ENCODE data around the gene TMEM150A. TPM values are rescaled to one million over a fixed set of nuclear protein-coding genes. Genes with fewer than 3 reads are reported as not detected.

The TMEM150A gene
- total and polyA plus RNA-seq, 2 of the 13 experiments (the other 11 are each of a cell fraction or from before 2014, with no cell fraction given), result 30.1 to 70.4 TPM

DNA sequence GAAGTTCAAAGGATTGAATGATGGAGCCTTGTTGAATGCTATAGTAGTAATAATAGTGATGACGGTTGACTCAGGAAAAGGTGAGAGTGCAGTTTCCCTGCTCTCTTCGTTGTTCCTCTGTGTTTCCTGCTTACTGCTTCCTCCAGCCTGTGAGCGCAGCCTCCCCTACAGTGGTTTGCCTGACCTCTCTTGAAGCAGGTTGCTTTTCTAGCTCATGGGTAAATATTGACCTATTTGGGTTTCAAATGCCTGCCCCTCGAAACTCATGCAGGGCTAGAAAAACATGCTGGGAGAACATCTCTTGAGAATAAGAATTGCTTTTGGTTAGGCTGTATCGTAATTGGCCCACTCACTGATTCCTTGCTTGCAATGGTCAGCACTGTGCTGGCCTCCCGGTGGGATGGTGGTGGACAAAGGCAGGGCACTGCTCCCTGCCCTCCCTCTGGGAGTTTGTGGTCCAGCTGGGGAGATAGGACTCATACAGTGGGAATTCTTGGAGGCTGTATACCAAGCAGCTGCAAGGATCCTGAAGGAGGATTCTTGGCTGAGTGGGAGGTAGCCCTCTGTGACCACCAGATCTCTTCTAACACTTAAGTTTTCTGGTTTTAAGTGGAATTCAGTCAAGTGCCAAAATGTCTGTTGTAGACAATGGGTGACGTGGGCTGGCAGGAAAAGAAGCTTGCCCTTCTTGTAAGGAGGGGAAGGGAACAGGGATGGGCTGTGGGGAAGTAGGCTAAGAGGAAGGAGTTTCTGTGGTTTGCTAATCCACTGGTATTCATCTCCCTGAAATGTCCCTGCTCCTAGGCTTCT, 12.3 kb downstream of the TMEM150A start (continued):
- TF ChIP-seq, protein P1, sequence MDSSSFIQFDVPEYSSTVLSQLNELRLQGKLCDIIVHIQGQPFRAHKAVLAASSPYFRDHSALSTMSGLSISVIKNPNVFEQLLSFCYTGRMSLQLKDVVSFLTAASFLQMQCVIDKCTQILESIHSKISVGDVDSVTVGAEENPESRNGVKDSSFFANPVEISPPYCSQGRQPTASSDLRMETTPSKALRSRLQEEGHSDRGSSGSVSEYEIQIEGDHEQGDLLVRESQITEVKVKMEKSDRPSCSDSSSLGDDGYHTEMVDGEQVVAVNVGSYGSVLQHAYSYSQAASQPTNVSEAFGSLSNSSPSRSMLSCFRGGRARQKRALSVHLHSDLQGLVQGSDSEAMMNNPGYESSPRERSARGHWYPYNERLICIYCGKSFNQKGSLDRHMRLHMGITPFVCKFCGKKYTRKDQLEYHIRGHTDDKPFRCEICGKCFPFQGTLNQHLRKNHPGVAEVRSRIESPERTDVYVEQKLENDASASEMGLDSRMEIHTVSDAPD (CRISPR knock-in tag; IDR thresholded peaks at IDR 0.05), result no peak
- TF ChIP-seq, protein P2, sequence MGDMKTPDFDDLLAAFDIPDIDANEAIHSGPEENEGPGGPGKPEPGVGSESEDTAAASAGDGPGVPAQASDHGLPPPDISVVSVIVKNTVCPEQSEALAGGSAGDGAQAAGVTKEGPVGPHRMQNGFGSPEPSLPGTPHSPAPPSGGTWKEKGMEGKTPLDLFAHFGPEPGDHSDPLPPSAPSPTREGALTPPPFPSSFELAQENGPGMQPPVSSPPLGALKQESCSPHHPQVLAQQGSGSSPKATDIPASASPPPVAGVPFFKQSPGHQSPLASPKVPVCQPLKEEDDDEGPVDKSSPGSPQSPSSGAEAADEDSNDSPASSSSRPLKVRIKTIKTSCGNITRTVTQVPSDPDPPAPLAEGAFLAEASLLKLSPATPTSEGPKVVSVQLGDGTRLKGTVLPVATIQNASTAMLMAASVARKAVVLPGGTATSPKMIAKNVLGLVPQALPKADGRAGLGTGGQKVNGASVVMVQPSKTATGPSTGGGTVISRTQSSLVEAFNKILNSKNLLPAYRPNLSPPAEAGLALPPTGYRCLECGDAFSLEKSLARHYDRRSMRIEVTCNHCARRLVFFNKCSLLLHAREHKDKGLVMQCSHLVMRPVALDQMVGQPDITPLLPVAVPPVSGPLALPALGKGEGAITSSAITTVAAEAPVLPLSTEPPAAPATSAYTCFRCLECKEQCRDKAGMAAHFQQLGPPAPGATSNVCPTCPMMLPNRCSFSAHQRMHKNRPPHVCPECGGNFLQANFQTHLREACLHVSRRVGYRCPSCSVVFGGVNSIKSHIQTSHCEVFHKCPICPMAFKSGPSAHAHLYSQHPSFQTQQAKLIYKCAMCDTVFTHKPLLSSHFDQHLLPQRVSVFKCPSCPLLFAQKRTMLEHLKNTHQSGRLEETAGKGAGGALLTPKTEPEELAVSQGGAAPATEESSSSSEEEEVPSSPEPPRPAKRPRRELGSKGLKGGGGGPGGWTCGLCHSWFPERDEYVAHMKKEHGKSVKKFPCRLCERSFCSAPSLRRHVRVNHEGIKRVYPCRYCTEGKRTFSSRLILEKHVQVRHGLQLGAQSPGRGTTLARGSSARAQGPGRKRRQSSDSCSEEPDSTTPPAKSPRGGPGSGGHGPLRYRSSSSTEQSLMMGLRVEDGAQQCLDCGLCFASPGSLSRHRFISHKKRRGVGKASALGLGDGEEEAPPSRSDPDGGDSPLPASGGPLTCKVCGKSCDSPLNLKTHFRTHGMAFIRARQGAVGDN (CRISPR knock-in tag; IDR thresholded peaks at IDR 0.05), result peak; percentile 49
- TF ChIP-seq, protein P3, sequence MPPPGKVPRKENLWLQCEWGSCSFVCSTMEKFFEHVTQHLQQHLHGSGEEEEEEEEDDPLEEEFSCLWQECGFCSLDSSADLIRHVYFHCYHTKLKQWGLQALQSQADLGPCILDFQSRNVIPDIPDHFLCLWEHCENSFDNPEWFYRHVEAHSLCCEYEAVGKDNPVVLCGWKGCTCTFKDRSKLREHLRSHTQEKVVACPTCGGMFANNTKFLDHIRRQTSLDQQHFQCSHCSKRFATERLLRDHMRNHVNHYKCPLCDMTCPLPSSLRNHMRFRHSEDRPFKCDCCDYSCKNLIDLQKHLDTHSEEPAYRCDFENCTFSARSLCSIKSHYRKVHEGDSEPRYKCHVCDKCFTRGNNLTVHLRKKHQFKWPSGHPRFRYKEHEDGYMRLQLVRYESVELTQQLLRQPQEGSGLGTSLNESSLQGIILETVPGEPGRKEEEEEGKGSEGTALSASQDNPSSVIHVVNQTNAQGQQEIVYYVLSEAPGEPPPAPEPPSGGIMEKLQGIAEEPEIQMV (CRISPR knock-in tag; IDR thresholded peaks at IDR 0.05; ENCODE audit: low read depth), result no peak; the same call in 1 of the 2 replicates
- TF ChIP-seq SP1 (IDR thresholded peaks at IDR 0.05) (no peak), SP1 (CRISPR knock-in tag; IDR thresholded peaks at IDR 0.05) (no peak), ZNF180 (CRISPR knock-in tag; IDR thresholded peaks at IDR 0.05; ENCODE audit: borderline replicate concordance, low read depth) (no peak), ZNF484 (CRISPR knock-in tag; IDR thresholded peaks at IDR 0.05; ENCODE audit: borderline replicate concordance, low read depth) (no peak), SPEN (CRISPR knock-in tag; IDR thresholded peaks at IDR 0.05; ENCODE audit: low read depth) (peak; percentile 62; the same call in 1 of the 2 replicates)
- TF ChIP-seq, protein P4, sequence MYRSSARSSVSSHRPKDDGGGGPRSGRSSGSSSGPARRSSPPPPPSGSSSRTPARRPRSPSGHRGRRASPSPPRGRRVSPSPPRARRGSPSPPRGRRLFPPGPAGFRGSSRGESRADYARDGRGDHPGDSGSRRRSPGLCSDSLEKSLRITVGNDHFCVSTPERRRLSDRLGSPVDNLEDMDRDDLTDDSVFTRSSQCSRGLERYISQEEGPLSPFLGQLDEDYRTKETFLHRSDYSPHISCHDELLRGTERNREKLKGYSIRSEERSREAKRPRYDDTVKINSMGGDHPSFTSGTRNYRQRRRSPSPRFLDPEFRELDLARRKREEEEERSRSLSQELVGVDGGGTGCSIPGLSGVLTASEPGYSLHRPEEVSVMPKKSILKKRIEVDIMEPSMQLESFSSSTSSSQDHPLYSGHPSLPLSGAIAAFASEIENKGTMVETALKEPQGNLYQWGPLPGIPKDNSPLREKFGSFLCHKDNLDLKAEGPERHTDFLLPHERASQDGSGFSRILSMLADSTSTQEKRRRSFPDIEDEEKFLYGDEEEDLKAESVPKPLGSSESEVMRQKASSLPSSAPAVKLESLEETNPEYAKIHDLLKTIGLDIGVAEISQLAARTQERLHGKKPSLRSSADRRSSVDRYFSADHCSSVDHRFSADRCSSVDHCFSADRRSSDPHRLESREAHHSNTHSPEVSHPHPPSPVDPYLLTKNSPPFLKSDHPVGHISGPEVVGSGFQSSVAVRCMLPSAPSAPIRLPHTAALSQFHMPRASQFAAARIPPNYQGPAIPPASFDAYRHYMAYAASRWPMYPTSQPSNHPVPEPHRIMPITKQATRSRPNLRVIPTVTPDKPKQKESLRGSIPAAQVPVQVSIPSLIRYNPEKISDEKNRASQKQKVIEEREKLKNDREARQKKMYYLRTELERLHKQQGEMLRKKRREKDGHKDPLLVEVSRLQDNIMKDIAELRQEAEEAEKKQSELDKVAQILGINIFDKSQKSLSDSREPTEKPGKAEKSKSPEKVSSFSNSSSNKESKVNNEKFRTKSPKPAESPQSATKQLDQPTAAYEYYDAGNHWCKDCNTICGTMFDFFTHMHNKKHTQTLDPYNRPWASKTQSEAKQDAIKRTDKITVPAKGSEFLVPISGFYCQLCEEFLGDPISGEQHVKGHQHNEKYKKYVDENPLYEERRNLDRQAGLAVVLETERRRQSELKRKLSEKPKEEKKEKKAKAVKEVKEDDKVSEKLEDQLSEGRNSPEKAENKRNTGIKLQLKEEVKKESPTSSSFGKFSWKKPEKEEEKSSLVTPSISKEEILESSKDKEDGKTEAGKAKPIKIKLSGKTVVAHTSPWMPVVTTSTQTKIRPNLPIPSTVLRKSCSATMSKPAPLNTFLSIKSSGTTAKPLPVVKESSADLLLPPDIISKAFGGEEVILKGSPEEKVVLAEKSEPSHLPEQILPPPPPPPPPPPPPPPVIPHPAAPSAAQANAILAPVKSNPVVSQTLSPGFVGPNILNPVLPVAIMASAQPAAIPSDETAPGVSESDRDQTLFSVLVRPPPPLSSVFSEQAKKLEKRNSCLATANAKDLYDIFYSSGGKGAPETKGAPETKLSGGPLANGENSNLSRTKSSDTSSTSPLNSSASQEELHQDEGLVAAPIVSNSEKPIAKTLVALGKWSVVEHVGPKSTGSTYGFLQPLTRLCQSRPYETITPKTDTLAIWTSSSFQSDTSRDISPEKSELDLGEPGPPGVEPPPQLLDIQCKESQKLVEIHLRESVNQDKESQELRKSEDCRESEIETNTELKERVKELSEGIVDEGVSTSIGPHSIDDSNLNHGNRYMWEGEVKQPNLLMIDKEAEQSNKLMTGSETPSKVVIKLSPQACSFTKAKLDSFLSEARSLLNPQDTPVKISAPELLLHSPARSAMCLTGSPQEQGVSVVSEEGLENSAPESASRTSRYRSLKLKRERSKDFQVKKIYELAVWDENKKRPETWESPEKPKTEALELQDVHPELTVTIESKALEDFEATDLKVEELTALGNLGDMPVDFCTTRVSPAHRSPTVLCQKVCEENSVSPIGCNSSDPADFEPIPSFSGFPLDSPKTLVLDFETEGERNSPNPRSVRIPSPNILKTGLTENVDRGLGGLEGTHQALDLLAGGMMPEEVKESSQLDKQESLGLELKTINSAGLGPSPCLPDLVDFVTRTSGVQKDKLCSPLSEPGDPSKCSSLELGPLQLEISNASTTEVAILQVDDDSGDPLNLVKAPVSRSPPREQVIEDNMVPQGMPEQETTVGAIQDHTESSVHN (CRISPR knock-in tag; IDR thresholded peaks at IDR 0.05), result no peak
- TF ChIP-seq, protein P5, sequence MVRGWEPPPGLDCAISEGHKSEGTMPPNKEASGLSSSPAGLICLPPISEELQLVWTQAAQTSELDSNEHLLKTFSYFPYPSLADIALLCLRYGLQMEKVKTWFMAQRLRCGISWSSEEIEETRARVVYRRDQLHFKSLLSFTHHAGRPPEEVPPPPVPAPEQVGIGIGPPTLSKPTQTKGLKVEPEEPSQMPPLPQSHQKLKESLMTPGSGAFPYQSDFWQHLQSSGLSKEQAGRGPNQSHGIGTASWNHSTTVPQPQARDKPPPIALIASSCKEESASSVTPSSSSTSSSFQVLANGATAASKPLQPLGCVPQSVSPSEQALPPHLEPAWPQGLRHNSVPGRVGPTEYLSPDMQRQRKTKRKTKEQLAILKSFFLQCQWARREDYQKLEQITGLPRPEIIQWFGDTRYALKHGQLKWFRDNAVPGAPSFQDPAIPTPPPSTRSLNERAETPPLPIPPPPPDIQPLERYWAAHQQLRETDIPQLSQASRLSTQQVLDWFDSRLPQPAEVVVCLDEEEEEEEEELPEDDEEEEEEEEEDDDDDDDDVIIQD (CRISPR knock-in tag; IDR thresholded peaks at IDR 0.05; ENCODE audit: low read depth), result peak; percentile 83
